Measurements from ENCODE around the gene CLDN6.

CLDN6 gene

DNA sequence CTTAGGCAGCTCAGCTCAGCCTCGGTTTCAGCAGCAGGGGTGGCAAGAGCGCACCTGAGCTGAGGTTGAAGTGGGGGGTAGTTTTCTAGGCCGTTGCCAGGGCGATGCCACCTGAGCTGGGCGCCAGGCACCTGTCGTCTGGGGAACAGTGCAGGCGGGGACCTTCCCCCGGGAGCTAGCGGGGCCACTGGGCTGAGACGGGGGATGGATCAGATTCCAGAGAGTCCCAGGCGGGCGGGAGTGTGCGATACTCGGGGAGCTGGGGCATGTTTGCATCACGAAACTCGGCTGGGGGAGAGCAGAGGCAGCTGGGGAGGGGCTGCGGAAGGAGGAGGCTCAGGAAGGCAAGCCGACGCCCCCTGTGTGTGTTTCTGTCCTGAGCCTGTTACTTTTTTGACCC is 5.7 kb downstream of the CLDN6 start:
- no peak for DNase-seq

DNA sequence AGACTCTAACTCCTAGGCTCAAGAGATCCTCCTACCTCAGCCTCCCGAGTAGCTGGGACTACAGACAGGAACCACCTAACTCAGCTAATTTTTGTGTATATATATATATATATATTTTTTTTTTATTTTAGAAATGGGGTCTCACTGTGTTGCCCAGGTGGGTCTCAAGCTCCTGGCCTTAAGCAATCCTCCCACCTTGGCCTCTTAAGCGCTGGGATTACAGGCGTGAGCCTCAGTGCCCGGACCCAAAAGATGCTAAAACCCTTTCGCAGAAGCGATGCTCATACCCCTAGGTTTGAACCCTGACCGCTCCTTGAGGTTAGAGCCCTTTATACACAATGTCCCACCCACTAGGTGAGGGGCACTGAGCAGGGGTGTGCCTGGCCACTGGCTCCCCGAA is 7.5 kb downstream of the CLDN6 start:
- DNase-seq: no peak

GRCh38 chr16:3009568-3010390 is 8.2 kb downstream of the CLDN6 start:
- DNase-seq: no peak

DNA sequence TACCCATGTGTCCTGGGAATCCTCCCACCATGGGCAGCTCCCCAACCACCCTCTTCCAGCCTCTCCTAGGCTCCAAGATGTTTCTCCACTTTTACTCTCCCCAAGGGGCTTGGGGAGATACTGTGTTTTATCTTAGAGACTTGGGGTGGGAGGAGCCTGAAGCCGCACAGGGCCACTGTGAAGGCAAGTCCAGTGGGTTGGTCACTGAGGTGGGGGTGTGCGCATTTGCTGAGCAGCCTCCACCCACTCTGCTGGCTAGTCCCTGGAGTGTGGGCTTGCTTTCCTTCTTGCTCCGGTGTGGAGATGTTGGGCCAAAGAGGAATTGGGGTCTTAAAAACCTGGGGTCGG is 9.3 kb downstream of the CLDN6 start:
- DNase-seq: no peak

GRCh38 chr16:3007957-3008689 is 9.9 kb downstream of the CLDN6 start:
- DNase-seq: no peak

- DNase-seq: no peak
These were observed 10.7 kb downstream of the CLDN6 start for GRCh38 chr16:3007059-3007956.

- DNase-seq: no peak
These were observed 13.2 kb downstream of the CLDN6 start for GRCh38 chr16:3004781-3005284.

DNA sequence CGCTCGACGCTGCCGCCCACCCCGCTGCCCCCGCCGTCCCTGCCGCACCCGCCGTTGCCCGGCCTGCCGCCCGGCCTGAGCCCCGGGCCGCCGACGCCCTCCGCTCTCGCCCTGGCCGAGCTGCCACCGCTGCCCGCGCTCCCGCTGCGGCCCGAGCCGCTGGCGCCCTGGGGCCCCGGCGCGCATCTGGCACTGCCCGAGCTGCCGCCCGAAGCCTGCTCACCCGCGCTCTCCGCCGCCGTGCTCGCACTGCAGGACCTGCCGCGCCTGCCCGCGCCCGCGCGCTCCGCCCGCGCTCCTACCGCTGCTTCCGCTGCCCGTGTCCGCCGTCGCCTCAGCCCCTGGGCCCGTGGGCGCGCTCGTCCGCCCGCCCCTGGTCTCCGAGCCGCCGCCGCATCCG is 13.7 kb downstream of the CLDN6 start:
- DNase-seq: no peak

DNA sequence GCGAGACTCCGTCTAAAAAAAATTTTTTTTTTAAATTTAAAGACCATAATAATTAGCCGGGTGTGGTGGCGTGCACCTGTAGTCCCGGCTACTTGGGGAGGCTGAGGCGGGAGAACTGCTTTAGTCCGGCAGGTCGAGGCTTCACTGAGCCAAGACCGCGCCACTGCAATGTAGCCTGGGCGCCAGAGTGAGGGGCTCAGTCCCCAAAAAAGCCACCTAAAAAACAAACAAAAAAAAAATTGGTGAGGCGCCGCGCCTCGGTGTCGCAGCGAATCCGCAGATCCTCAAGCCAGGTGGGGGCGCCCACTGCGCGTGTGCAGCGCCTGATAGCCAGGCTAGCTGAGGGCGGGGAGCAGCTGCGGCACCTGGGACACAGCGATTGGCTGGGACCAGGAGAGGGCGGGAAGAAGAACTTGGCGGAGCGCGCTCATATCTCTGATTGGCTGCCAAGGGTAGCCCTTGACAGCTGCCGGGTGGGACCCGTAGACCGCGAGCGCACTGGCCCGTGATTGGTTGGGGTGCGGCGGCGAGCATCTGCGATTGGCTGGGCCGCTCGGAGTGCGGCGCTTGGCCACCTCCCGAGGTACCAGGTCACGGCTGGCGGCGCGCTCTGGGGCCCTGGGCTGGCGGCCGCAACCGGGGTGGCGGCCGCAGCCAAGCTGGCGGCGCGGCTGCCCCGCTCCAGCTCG is 14.3 kb downstream of the CLDN6 start:
- peak; percentile 94 for DNase-seq

- no peak for DNase-seq
These were observed 16.7 kb downstream of the CLDN6 start for GRCh38 chr16:3001316-3001715.

GRCh38 chr16:3000540-3000939 is 17.4 kb downstream of the CLDN6 start:
- DNase-seq: no peak

- DNase-seq: no peak
These were observed 18.1 kb downstream of the CLDN6 start for GRCh38 chr16:2999929-3000328.

- DNase-seq: no peak
These were observed 21.7 kb downstream of the CLDN6 start for GRCh38 chr16:2996298-2996697.

GRCh38 chr16:2992383-2993081 is 25.5 kb downstream of the CLDN6 start:
- no peak for DNase-seq

- DNase-seq: no peak
These were observed 26.3 kb downstream of the CLDN6 start for GRCh38 chr16:2991566-2992261.

GRCh38 chr16:2990891-2991290 is 27.1 kb downstream of the CLDN6 start:
- no peak for DNase-seq

DNA sequence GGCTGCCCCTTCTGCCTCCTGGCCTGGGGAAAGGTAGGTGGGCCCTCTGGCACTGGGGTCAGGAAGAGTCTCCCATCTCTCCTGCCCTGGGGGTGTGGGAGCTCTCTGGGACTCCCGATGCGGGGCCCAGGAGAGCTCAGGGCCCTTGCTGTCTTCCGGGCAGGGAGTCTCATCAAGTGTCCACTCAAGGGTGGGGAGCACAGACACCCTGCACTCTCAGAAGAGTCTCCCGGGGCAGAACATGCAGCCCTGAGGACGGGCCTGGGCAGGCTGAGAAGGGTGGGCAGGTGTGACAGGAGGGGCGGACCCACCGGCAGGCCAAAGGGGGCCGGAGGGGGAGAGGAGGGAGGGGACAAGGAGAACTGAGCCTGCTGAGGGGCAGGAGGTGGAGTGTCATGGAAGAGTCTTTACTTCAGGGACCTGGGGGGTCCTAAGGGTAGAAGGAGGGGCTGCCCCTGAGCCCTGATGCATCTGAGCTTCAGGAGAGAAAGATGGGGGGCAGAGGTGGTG is 29.3 kb downstream of the CLDN6 start:
- DNase-seq: no peak

DNA sequence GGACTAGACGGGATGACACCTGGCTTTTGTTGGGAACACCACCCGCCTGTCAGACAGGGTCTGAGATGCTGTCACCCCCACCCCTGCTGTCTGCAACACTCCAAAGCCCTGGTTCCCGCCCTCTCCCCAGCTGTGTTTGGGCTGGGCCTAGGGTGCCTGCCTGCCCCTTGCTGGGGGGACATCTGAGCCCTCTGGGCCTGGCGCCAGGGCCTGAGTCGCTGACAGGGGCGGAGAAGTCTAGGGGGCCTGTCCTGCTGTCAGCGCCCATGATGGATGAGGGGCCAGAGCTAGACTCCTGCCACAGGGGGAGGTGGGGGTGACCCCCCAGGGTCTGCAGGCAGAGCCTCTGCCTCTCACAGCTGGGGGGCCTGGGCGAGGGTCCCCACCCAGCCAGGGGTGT is 30.1 kb downstream of the CLDN6 start:
- DNase-seq: no peak

DNA sequence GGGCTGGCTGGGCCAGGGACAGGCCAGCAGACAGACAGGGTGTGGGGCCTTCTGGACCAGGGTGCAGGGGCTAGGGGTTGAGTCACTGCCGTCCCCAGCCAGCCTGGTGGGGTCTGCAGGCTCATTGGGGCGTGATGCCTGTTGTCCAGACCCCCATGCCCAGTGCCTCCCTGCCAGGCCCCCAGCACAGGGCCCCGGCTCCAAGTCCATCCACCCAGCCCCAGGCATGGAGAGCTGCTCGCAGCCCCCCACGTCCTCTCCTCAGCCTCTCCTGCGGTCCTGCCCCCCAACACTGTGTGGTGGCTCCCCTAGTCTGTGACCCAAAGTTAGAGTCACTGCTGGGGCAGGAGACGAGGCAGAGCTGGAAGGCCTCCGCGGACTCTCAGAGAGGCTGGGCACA is 30.7 kb downstream of the CLDN6 start:
- DNase-seq: no peak

DNA sequence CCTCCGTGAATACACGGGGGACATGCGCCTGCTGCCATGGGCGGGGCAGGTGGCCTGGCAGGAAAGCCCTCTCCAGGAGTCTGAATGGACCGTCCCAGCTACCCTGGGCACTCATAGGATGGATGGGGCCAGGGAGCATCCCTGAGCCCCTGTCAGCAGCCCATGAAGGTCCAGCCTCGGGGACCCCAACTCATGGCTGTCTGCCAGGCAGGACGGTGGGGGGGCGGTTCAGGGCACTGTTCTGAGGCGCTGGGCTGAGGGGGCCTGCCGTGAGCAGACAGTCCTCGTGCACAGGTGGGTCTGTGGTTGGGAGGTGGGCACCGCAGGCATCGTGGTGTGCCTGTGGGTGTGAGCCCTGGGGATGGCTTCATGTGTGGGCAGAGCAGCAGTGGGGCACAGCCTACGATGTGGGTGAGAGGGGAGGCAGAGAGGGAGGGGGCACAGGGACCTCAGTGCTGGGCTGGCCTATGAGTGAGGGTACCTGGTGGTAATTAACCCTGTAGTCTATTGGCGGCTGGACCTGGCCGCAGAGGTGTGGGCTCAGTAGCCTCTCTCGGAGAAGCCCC is 31.3 kb downstream of the CLDN6 start:
- no peak for DNase-seq

DNA sequence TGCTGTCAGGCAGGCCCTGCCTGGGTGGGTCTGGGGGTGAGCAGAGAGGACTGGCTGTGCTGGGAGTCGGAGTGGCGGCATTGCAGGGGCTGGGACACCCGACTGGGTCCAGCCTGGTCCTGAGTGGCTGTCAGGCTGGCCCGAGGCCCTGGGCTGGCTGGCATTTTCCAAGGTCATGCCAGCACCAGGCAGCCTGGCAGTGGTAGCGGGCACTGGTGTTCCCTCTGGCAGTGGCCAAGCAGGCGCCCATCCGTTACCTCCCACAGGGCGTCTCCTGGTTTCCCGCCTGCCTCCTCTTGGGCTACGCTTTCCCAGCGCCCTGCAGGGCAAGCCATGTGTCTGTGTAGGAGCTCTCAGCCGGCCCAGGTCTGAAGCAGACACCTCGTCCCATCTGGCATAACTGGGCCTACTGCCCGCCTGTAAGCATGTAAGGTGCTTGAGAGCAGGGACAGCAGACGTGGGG is 32.1 kb downstream of the CLDN6 start:
- DNase-seq: no peak

All from activated CD4-positive, alpha-beta T cell treated with anti-CD3 and anti-CD28 coated beads, Interleukin-2, amount 50 U/mL, for 1 hour (primary cell).